HFF-Myc (cell line): ENCODE measurements around the gene UBE2S.

ENCODE experiments used
- DNase-seq: peaks from one replicate; pipeline ENCODE4 v3.0.0-alpha.2; 2011; ENCODE audit warnings: low read depth; ENCODE audit errors: extremely low read depth
- H3K4me3 ChIP-seq: replicated peaks from 2 replicates; pipeline ENCODE4 v1.5.1; 2011; ENCODE audit warnings: low read depth, mild to moderate bottlenecking, control low read depth, low read length
- CTCF ChIP-seq: IDR thresholded peaks from 2 replicates; pipeline ENCODE4 v1.5.1; 2012; ENCODE audit warnings: mild to moderate bottlenecking, low read depth, low read length, control low read depth; ENCODE audit errors: missing control alignments

The UBE2S gene

GRCh38 chr19:55368701-55369563 is 38.7 kb downstream of the UBE2S start:
- no peak for DNase-seq
- no peak for TF ChIP-seq CTCF
- peak overlapping the region; percentile 35 for H3K4me3 ChIP-seq

- no peak for TF ChIP-seq CTCF
- no peak for DNase-seq
- H3K4me3 ChIP-seq: no peak overlapping the region
These were observed 39.5 kb downstream of the UBE2S start for GRCh38 chr19:55368106-55368505.

GRCh38 chr19:55366790-55367189 is 40.8 kb downstream of the UBE2S start:
- no peak for TF ChIP-seq CTCF
- DNase-seq: no peak
- H3K4me3 ChIP-seq: no peak overlapping the region

GRCh38 chr19:55365964-55366363 is 41.6 kb downstream of the UBE2S start:
- no peak for DNase-seq
- H3K4me3 ChIP-seq: no peak overlapping the region
- TF ChIP-seq CTCF: no peak

- no peak for TF ChIP-seq CTCF
- no peak overlapping the region for H3K4me3 ChIP-seq
- DNase-seq: no peak
These were observed 42.3 kb downstream of the UBE2S start for GRCh38 chr19:55365245-55365644.

GRCh38 chr19:55362990-55363716 is 44.4 kb downstream of the UBE2S start, which contains the start of gene GARIN5B:
Gene GARIN5B, minus strand, starts transcription at chr19:55363260. Its CDS starts 194 bp downstream, at chr19:55363066.
- DNase-seq: no peak
- no peak for TF ChIP-seq CTCF
- H3K4me3 ChIP-seq: no peak within 1 kb of the TSS
